ENCODE measurements around the gene MYO1H.
"Not testable (repeated sequence)": the region's sequence is repeated elsewhere in the genome, so short reads cannot be mapped to it uniquely, and the experiment has no call there.

Gene MYO1H

DNA sequence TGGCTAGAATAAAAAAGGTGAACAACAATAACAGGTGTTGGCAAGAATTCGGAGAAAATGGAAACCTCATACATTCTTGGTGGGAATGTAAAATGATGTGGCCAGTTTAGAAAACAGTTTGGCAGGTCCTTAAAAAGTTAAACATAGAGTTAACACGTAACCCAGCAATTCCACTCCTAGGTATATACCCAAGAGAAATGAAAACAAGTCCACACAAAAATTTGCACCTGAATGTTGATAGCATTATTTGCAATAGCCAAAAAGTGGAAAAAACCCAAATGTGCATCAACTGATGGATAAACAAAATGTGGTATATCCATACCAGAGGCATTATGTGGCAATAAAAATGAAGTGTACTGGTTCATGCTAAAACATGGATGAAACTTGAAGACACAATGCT, 2.3 kb upstream of the MYO1H start:
- no peak for DNase-seq

DNA sequence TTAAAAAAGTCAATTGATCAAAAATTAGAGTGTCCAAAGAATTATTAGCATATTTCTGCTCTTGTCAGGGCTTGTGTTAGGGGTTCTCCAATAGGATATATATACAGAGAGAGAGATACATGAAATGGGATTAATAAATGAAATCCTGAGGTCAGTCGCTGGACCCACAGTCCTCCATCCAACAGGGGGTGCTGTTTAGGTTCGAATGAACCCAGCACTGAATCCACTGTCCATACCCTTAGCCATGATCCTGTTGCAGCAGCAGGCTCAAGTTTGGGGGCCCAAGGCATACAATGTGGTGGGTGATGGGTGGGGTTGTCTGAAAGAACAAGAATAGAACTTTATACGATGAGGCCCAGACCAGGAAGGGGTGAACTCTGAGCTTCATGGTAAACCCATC, 780 bp upstream of the MYO1H start:
- no peak for DNase-seq

DNA sequence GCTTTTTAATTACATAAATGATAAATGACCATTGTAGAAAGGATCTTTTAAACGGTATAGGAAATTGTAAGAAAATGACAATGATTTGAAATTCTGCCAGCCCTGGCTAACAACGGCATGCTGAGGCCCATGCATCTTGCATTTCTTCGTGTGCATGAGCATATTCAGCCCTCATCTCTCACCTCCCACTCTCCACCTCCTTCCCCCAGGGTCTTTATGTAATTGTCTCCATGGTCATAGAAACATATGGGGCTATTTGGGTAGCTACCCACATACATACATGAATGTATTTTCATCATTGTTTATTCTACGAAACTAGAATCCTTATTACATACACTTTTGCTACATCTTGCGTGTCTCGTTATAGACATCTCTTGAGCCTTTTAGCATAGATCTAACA, 4.5 kb downstream of the MYO1H start:
- DNase-seq = no peak

DNA sequence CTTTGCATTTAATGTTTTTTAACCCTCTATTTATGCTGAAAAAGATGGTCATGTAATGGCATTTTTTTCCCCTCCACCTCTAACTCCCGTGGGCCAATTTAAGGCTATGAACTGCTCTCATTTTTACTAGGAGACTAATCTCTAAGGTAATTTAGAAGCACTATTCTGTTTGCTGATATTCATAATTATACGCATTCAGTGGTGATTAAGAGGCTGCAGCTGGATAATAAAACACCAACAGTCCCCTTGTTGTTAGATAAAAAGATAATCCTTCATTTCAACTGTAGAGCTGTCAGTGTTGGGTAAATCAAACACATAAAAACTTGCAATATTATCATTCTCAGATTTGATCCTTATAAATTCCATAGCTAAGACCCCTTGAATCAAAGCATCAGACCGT, 8.9 kb downstream of the MYO1H start:
- no peak for DNase-seq

DNA sequence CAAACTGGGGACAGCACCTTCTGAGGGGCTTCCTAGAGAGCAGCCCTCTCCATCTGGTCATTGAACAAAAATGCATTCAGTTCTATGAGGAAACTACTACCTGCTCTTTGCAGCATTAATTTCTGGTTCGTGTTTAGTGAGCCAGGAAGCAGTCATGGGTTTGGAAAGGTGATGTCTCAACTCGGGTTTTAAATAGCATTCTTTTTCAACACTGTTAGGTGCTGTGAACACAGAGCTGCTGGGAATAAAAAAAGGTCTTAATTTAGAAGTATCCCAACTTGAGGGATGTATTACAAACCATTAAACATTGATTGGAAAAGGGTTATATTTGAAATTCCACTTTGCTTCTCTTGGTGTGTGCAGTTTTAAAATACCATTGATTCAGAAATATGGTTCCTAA, 9.3 kb downstream of the MYO1H start:
- no peak for DNase-seq

DNA sequence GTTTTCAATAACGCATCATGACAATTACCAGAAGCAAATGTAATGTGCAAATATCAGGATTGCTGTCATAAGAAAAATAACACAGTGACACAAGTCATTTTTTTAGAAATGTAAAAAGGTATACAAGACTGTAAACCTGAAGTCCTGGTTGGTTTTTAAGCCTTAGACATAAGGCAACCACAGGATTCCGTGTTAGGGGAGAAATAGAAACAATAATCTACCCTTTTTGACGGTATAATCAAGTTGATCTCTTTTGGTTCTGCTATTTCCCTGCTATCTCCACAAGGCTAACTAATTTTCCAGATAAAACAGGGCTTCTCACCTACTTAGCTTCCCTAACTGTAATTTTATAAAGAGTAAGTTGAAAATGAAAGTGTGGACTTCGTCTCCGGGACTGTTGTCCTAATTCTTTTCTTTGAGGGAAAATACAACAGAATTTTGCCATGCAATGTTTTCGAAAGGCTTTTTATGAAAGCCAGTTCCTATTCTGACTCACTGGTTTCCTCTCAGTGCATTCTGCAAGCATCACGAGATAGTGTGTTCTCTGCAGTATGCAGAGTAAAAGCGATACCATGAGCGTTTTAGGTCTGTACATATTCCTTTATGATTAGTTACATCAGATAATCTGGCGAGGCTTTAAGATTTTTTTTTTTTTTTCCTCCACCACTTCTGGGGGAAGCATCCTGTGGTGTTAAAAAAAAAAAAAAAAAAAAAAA, 10.6 kb downstream of the MYO1H start:
- no peak for DNase-seq

DNA sequence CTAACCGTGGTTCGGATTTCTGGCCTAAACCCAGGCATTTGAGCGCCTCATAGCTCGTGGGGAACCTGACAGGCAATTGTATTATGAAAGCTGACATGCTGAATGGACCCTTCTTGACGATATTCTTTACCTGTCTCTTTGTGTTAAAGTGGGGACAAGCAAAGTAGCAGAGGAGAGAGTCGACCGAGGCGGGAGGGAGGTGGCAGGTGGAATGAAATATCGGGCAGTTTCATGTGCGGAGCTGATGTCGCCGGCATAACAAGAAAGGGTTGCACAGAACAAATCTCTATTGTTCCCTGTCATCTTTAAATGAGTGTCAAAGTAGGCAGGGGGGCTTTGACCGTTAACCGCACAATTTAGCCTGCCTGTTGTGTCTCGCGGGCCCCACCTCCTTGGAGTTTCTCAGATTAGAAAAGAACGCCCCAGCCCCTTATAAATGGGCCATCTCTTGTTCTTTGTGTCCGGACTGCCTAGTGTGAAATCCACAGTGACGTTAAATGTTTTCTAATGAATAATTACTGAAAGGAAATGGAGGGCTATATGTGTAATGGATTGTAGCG, 11.5 kb downstream of the MYO1H start:
- DNase-seq = no peak

DNA sequence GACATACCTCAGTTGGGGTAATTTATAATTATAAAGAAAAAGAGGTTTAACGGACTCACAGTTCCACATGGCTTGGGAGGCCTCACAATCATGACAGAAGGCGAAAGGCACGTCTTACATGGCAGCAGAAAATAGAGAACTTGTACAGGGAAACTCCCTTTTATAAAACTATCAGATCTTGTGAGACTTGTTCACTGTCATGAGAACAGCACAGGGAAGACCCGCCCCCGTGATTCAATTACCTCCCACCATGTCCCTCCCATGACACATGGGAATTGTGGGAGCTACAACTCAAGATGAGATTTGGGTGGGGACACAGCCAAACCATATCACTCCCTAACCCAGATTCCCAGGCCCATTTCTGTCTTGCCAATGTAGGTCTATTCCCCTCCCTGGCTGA, 22.1 kb downstream of the MYO1H start:
- DNase-seq = no peak

DNA sequence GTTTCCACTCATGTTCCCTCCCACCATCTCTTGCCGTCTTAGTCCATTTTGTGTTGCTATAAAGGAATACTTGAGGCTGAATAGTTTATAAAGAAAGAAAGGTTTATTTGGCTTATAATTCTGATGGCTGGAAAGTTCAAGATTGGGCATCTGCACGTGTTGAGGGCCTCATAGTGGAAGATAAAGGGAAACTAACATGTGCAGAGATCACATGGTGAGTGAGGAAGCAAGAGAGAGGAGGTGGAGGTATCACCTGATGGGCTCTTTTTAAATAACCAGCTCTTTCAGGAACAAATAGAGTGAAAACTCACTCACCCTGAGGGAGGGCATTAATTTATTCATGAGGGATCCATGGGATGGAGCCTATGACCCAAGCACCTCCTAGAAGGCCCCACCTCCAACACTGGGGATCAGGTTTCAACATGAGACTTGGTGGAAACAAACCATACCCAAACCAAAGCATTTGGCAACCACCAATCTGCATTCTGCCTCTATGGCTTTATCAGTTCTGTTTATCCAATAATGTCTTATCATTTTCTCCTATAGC, 29.5 kb downstream of the MYO1H start:
- DNase-seq = no peak

DNA sequence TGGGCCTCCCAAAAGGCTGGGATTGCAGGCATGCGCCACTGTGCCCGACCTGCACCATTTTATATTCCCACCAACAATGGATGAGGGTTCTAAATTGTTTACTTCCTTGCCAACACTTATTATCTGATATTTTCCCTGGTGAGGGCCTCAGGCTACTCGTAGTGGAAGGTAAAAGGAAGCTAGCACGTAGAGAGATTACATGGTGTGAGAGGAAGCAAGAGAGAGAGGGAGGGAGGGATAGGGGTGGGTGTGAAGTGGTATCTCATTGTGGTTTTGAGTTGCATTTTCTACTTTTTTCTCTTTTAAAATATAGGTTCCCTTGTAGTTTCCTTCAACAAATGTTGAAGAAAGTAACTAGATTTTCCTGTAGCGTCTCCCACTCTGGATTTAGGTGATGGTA, 30.9 kb downstream of the MYO1H start:
- DNase-seq = no peak

DNA sequence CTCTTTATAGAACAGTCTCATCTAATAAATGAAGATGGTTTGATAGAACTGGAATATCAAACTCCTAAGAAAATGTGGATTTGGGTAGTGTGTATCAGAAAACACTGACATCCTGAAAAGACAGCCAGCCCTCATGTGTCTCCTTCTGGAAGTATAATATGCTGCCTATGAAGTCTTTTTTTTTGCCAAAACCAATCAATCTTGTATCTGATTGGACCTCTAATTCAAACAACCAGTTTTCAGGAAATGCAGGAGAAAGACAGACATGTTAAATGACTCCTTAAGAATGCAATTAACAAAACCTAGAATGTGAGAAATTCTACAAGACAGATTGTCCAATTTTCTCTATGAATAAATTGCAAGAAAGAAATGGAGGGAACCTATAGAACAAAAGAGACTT, 34.3 kb downstream of the MYO1H start:
- DNase-seq = no peak

DNA sequence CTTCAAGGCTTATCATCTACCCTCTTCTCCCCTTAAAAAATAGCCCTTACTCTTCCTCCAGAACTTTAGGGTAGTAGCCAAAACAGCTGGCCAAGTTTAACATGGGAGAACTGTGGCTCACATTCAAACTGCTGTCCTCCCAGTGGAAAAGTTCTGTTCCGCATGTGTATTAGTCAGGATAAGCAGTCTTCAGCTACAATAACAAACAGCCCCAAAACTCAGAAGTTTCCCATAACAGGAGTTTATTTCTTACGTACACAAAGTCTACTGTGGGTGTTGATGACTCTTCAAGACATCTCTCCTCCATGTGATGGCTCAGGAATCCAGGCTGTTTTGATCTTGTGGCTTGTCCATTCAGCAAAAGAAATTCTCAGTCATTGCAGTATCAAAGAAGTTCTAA, 35.5 kb downstream of the MYO1H start:
- no peak for DNase-seq

DNA sequence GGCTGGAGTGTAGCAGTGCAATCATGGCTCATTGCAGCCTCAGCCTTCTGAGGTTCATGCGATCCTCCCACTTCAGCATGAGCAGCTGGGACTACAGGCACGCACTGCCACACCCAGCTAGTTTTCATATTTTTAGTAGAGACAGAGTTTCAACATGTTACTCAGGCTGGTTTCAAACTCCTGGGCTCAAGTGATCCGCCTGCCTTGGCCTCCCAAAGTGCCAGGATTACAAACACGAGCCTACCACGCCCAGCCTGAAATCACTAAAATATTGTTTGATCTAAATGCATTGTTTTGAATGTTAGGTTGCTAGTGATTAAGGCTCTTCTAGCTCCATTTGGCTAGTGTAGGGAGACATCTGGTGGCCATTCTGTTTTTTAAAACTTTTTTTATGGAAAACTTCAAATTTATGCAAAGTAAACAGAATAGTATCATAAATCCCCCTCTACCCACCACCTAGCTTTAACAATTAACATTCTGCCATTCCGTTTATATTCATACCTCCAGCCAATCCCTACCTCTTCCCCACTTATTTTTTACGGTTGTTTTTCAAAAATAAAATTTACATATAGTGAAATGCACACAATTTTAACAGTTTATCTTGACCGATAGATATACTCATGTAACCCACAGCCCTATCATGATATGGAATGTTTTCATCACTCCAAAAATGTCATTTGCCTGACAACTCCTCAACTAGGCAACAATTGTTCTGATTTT, 37.8 kb downstream of the MYO1H start:
- DNase-seq = no peak

DNA sequence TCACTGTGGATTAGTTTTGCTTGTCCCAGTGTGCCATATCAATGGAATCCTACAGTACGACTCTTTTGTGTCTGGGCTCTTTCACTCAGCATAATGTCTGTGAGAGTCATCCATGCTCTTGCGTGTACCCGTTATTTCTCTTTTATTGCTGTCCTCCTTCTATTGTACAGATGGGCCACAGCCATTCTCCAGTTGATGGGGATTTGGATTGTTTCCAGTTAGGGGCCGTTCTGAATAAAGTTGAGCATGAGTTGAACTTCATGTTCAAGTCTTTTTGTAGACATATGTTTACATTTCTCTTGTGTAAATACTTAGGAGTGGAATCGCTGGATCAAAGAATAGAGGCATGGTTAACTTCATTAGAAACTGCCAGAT, 38.3 kb downstream of the MYO1H start:
- DNase-seq = no peak

DNA sequence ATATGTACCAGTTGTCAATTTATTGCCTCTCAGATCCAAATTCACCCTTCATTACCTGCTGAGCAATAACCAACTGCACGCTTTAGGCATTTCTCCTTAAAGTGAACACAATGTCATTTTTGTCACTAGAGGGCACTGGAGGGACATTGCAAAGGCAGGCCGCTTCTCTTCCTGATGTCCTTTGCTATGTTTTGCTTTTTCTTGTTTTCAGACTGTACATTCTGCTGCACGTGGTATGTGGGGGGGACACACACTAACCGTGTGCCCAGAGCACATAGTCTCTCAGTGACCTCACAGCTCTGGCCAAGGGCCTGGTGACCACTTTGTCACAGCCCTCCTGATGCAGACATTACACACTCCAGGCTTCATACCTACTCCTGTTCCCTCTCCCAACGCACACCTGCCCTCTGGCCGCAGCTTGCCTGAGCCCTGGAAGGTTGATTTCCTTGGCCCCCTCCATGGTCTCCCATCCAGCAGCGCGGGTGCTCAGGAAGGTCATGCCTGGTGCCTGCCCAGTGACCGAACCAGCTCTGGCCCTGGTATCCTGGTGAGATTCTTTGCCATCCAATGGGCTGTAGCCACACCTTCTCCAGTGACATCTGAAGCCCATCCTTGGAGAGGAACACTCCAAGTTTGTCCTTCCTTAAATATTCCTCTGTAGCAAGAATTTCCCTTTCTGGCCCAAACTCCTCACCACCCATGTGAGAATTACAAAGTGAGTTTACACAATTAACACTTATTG, 39.9 kb downstream of the MYO1H start:
- DNase-seq = no peak

DNA sequence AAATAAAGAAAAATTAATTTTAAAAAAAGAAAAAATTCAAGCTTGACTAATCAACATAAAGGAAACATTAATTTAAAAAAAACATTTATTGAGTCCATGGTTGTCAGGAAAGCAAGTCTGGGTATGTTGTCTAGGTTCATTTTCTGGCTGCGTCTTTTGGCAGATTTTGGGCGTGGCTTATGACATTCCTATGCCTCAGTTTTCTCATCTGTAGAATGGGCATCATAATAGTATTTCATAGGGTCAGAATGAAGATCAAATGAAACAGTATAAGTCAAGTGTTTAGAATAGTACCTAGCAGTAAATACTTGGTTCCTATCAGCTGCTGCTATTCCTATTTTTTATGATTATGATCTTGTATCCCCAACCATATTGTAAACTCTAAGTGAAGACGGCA, 40.5 kb downstream of the MYO1H start:
- DNase-seq = no peak

DNA sequence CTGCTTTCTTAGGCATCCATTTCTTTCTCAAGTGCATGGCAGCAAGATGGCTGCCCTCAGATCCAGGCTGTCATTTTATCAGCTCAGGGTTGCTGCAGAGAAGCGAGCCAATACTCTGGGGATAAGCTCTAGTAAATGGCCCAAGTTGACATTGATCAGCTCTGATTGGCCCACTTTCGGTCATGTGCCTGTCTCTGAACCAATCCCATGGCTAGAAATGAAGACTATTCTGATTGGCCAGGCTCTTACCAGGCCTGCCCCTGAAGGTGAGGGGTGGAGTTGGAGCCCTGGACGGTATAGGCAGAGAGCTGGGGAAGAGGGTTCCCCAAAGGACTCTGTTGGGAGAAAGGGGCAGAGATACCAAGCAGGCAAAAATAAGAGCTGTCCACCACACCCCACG, 41.4 kb downstream of the MYO1H start:
- DNase-seq = no peak

DNA sequence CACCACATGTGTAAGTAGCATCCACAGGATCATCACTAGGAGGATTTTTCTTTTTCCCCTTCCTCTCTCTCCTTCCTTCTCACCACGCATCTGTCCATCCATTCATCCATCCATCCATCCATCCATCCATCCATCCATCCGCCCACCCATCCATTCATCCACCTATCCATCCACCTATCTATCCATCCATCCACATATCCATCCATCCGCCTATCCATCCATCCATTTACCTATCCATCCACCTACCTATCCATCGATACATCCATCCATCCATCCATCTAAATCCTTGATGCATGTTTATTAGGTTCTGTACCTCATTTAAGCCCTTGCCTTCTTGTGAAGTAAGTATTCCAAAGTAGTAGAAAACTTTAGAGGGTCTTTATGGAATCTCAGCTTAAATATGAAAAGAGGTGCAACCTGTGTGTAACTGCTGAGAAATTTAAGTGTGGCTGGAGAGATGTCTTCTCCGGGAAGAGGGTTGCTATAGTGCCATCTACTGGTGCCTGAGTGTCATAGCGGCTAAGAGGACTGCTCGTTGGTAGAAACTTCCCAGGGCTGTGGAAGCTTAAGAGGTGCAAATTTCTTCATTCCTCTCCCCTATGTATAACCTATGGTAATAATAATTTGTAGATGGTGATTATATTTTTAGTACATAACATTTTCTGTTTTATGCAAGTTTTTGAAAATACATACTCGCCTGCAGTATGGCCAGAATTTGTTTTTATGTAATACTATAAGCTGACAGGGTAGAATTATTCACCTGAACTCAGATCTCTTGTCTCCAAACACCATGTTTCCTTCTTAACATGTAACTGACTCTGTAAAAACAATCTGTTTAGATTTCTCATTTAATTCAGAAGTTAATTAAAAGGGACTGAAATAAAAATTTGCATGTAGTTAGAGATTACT, 46.0 kb downstream of the MYO1H start:
- peak in 1 of 4 experiments; percentile 1 for DNase-seq

DNA sequence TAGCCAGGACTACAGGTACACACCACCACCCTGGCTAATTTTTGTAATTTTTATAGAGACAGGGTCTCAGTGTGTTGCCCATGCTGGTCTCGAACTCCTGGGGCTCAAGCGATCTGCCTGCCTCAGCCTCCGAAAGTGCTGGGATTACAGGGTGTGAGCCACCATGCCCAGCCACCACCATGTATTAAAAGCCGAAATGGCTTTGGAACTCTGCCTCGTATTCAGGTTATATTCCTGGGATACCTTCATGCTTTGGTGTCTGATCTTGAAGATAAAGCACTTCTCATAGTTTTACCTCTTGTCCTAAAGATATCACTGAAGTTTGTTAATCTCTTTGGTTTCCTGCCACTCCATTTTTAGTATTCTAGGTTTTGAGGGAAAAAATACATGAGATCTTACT, 47.2 kb downstream of the MYO1H start:
- no peak for DNase-seq

DNA sequence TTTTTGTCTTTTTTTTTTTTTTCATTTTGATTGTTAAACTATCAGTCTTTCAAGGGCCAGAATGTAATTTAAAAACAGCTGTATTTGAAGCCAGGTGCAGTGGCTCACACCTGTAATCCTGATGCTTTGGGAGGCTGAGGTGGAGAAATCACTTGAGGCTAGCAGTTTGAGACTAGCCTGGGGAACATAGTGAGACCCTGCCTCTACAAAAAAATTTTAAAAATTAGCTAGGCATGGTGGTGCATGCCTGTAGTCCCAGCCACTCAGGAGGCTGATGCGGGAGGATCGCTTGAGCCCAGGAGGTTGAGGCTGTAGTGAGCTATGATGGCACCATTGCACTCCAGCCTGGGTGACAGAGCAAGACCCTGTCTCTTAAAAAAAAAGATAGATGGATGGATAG, 57.1 kb downstream of the MYO1H start:
- not testable (repeated sequence) for DNase-seq

DNA sequence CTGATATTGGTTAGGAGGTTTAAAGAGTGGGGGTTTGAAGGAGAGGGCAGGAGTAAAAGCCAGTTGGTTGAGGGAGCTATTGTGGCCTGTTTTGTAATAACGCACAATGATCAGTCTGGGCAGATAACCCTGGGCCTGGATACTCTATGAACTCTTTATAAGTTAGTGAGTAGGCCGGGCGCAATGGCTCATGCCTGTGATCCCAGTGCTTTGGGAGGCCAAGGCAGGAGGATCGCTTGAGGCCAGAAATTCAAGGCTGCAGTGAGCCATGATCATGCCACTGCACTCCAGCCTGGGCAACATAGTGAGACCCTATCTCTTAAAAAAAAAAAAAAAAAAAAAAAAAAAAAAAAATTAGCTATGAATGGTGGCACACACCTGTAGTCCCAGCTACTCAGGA, 58.4 kb downstream of the MYO1H start:
- not testable (repeated sequence) for DNase-seq

DNA sequence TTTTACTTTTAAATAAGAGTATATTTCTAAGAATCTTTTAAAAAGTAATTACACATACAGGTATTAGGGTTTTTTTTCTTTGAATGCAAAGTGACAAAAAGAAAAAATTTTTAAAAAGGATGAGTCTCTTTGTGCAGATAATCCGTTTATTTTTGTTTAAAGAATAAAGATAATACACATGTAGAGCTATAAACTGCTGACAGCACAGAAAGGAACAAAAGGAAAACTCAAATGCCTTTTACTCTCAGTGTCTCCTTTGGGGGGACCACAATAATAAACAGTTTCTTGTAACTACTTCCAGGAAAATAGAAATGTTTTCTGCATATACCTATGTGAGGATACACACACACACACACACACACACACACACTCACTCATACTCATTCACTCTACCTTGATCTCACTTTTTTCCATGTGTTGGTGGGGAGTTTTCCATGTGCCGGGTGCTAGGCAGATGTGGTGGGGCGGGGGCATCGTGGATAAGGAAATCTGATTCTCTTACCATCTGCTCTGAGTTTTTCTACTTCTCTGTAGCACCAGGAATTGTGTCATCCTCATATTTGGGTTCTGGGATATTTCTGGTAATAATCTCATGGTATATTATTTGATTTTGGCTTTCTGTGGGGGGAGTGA, 71.3 kb downstream of the MYO1H start:
- no peak for DNase-seq
